IMR-90 (cell line): ENCODE measurements around the gene CCDC27. TPM values are rescaled to one million over a fixed set of nuclear protein-coding genes. Genes with fewer than 3 reads are reported as not detected.

Experiments
- ATAC-seq: fragments of 200-7000 bp; cut with Tn5 transposase; 2 replicates; pipeline ENCODE4 v1.9.1; 2020; ENCODE audit warnings: low read depth, mild to moderate bottlenecking, moderate library complexity
- BruUV-seq: library from RNA; stranded (reverse); fragments of 400-500 nt; replicated peaks from 2 replicates; lab custom pipeline; 2021; lab: Mats Ljungman, UMichigan
- CTCF ChIA-PET: fragments of 300-600 bp; formaldehyde crosslinking; extraction: SDS; loops from one replicate; lab custom pipeline; 2021; ENCODE audit warnings: antibody characterized with exemption; lab: Yijun Ruan, JAX
- POLR2A ChIA-PET: fragments of 300-600 bp; sonication (Branson Sonifier 250); formaldehyde crosslinking; loops from one replicate; lab custom pipeline; 2022; ENCODE audit warnings: antibody characterized with exemption; ENCODE audit not compliant: unreplicated experiment; lab: Charles Lee
- DNase-seq: peaks from one replicate; pipeline ENCODE4 v3.0.0; 2013
- H2AFZ ChIP-seq: replicated peaks from 2 replicates; pipeline ENCODE3; 2013; ENCODE audit warnings: low read length, mild to moderate bottlenecking; ENCODE audit not compliant: poor library complexity
- H2AK5ac ChIP-seq: 2 replicates; pipeline ENCODE4 v1.6.1; 2013; ENCODE audit warnings: low read depth, low read length, inconsistent platforms
- H2AK9ac ChIP-seq: replicated peaks from 2 replicates; pipeline ENCODE3; 2013; ENCODE audit warnings: mild to moderate bottlenecking, low read depth, low read length, moderate library complexity; ENCODE audit not compliant: poor library complexity
- H2BK120ac ChIP-seq: 2 replicates; pipeline ENCODE4 v1.6.1; 2013; ENCODE audit warnings: low read depth, low read length, inconsistent platforms
- H2BK15ac ChIP-seq: 3 replicates; pipeline ENCODE4 v1.6.1; 2013; ENCODE audit warnings: low read depth, low read length, inconsistent platforms
- H2BK20ac ChIP-seq: 2 replicates; pipeline ENCODE4 v1.6.1; 2013; ENCODE audit warnings: low read depth, mild to moderate bottlenecking, inconsistent platforms, low read length, moderate library complexity
- H2BK5ac ChIP-seq: 2 replicates; pipeline ENCODE4 v1.6.1; 2013; ENCODE audit warnings: mild to moderate bottlenecking, low read depth, low read length, inconsistent platforms; ENCODE audit not compliant: poor library complexity, severe bottlenecking
- H3K14ac ChIP-seq: replicated peaks from 2 replicates; pipeline ENCODE4 v1.6.1; 2013; ENCODE audit warnings: low read depth, low read length, inconsistent platforms
- H3K18ac ChIP-seq: 2 replicates; pipeline ENCODE4 v1.6.1; 2013; ENCODE audit warnings: low read depth, low read length, control low read depth
- H3K23ac ChIP-seq: 2 replicates; pipeline ENCODE4 v1.6.1; 2013; ENCODE audit warnings: low read depth, low read length, inconsistent platforms
- H3K27ac ChIP-seq: 2 replicates; pipeline ENCODE4 v1.5.1; 2013; ENCODE audit warnings: mild to moderate bottlenecking, control low read depth, low read length; ENCODE audit not compliant: insufficient read depth
- H3K27me3 ChIP-seq: 2 replicates; pipeline ENCODE4 v1.6.1; 2013; ENCODE audit warnings: low read length; ENCODE audit not compliant: control insufficient read depth, insufficient read depth
- H3K36me3 ChIP-seq: 2 replicates; pipeline ENCODE4 v1.6.1; 2013; ENCODE audit warnings: low read length, mixed read lengths; ENCODE audit not compliant: control insufficient read depth, insufficient read depth
- H3K4ac ChIP-seq: 2 replicates; pipeline ENCODE4 v1.6.1; 2013; ENCODE audit warnings: low read depth, low read length, inconsistent platforms
- H3K4me1 ChIP-seq: 2 replicates; pipeline ENCODE4 v1.6.1; 2013; ENCODE audit warnings: low read length, mixed read lengths; ENCODE audit not compliant: control insufficient read depth, insufficient read depth
- H3K4me2 ChIP-seq: 2 replicates; pipeline ENCODE4 v1.6.1; 2013; ENCODE audit warnings: low read depth, mild to moderate bottlenecking, control low read depth, low read length, moderate library complexity
- H3K4me3 ChIP-seq: 2 replicates; pipeline ENCODE4 v1.5.1; 2013; ENCODE audit warnings: low read depth, mild to moderate bottlenecking, control low read depth, low read length, moderate library complexity; ENCODE audit not compliant: insufficient read depth
- H3K56ac ChIP-seq: 2 replicates; pipeline ENCODE4 v1.6.1; 2013; ENCODE audit warnings: low read length, inconsistent platforms; ENCODE audit not compliant: insufficient read depth; ENCODE audit errors: extremely low read depth
- H3K79me1 ChIP-seq, 2 experiments: 2 replicates each; pipeline ENCODE4 v1.6.1; 2013; ENCODE audit warnings: low read length in 2 of 2, inconsistent platforms in 1 of 2, low read depth in 1 of 2
- H3K9ac ChIP-seq: 2 replicates; pipeline ENCODE4 v1.6.1; 2013; ENCODE audit warnings: low read depth, low read length, control low read depth
- H3K9me1 ChIP-seq: 2 replicates; pipeline ENCODE4 v1.6.1; 2013; ENCODE audit warnings: low read length, inconsistent platforms; ENCODE audit not compliant: insufficient read depth
- H3K9me3 ChIP-seq: 2 replicates; pipeline ENCODE4 v1.6.1; 2013; ENCODE audit warnings: low read length; ENCODE audit not compliant: control insufficient read depth, insufficient read depth
- H4K20me1 ChIP-seq: 2 replicates; pipeline ENCODE4 v1.6.1; 2013; ENCODE audit warnings: low read length, inconsistent platforms; ENCODE audit not compliant: insufficient read depth
- H4K5ac ChIP-seq: 2 replicates; pipeline ENCODE4 v1.6.1; 2013; ENCODE audit warnings: mild to moderate bottlenecking, low read depth, low read length, control low read depth
- H4K8ac ChIP-seq, 2 experiments: 2 replicates each; pipeline ENCODE4 v1.6.1; 2013; ENCODE audit warnings: low read depth in 2 of 2, low read length in 2 of 2, control low read depth in 1 of 2, inconsistent platforms in 1 of 2
- H4K91ac ChIP-seq: 2 replicates; pipeline ENCODE4 v1.6.1; 2013; ENCODE audit warnings: low read depth, low read length, inconsistent platforms; ENCODE audit not compliant: insufficient read depth
- BHLHE40 ChIP-seq: fragments of 150-350 bp; IDR thresholded peaks from 2 replicates; pipeline ENCODE4 v1.6.1; 2016; ENCODE audit warnings: mild to moderate bottlenecking, low read depth, low read length
- CTCF ChIP-seq: conservative IDR thresholded peaks from 2 replicates; pipeline ENCODE4 v1.5.1; 2012; ENCODE audit warnings: mild to moderate bottlenecking, low read depth, low read length, improper control_type of control experiment
- ELK1 ChIP-seq: fragments of 150-350 bp; IDR thresholded peaks from 2 replicates; pipeline ENCODE4 v1.6.1; 2016; ENCODE audit warnings: low read depth, mild to moderate bottlenecking, low read length, moderate library complexity, borderline replicate concordance
- MAFK ChIP-seq: IDR thresholded peaks from 2 replicates; pipeline ENCODE4 v1.6.1; 2012; ENCODE audit warnings: low read depth, low read length, improper control_type of control experiment
- RAD21 ChIP-seq: IDR thresholded peaks from 2 replicates; pipeline ENCODE4 v1.6.1; 2012; ENCODE audit warnings: low read length, improper control_type of control experiment
- RFX5 ChIP-seq: IDR thresholded peaks from 2 replicates; pipeline ENCODE4 v1.8.0; 2012; ENCODE audit warnings: low read depth, mild to moderate bottlenecking, low read length, moderate library complexity
- SMC3 ChIP-seq: fragments of 150-350 bp; IDR thresholded peaks from 2 replicates; pipeline ENCODE4 v1.6.1; 2016; ENCODE audit warnings: low read depth, mild to moderate bottlenecking, antibody characterized with exemption, low read length, moderate library complexity
- USF2 ChIP-seq: fragments of 150-350 bp; IDR thresholded peaks from 2 replicates; pipeline ENCODE4 v1.6.1; 2017; ENCODE audit warnings: mild to moderate bottlenecking, antibody characterized with exemption, low read length, low read depth
- WGBS, 2 experiments: methylation state at CpG; one replicate each; pipeline versions ENCODE4 v1.1.5 to v1.1.7; 2013; ENCODE audit warnings: missing lambda C conversion rate in 2 of 2; ENCODE audit not compliant: insufficient read length in 1 of 2; ENCODE audit errors: extremely low coverage in 2 of 2; 5-methylcytosine and 5-hydroxymethylcytosine counted together
- dilution Hi-C: fragments of 300-500 bp; cut with HindIII; formaldehyde crosslinking; loops from one replicate; pipeline ENCODE4 v1.14.3; 2018; ENCODE audit warnings: low sequenced_read_pairs; ENCODE audit not compliant: unreplicated experiment
- in situ Hi-C: fragments of 300-500 bp; cut with MboI; formaldehyde crosslinking; loops from 3 replicates; pipeline ENCODE4 v1.14.3; 2019; ENCODE audit warnings: low sequenced_read_pairs, inconsistent platforms, mixed read lengths
- intact Hi-C: fragments of 100-400 bp; cut with micrococcal nuclease; formaldehyde crosslinking; loops from 2 replicates; pipeline ENCODE4 v1.10.0; 2022
- polyA plus RNA-seq, 3 experiments: library from polyadenylated mRNA; depleted of rRNA; stranded (reverse); fragments of >200 nt; gene quantifications; 2 replicates each; pipeline ENCODE4 v1.2.3, GENCODE V29; 2012; ENCODE audit warnings: low replicate concordance in 1 of 3
- total RNA-seq: library from RNA; depleted of rRNA; stranded (reverse); fragments of >200 nt; gene quantifications from 2 replicates; pipeline ENCODE4 v1.2.3, GENCODE V29; 2012

The CCDC27 gene
- total and polyA plus RNA-seq, 2 of the 4 experiments (the other 2 are of a cell fraction) = not detected

- Histone ChIP-seq H3K23ac (no peak overlapping the region), H2AK9ac (no peak overlapping the region), H3K36me3 (peaks cover 23% of the 10 kb centered on the region), H2BK15ac (no peak overlapping the region), H4K8ac (no peak overlapping the region), H3K27ac (no peak overlapping the region), H3K4ac (no peak overlapping the region), H3K79me1 (no peaks in the 10 kb centered on the region), H4K91ac (no peak overlapping the region), H3K9me1 (no peaks in the 10 kb centered on the region), H2AFZ (no peak overlapping the region), H4K20me1 (no peaks in the 10 kb centered on the region), H3K4me3 (no peak overlapping the region), H3K56ac (no peak overlapping the region), H3K18ac (no peak overlapping the region), H4K5ac (no peak overlapping the region), H2AK5ac (no peak overlapping the region), H2BK5ac (no peak overlapping the region), H3K14ac (no peak overlapping the region), H3K4me1 (no peaks in the 10 kb centered on the region), H3K9ac (no peak overlapping the region), H3K9me3 (no peaks in the 10 kb centered on the region), H2BK120ac (no peak overlapping the region), H3K27me3 (no peaks in the 10 kb centered on the region; the same call in 1 of the 2 replicates), H2BK20ac (no peak overlapping the region), H3K4me2 (no peak overlapping the region)
- CTCF ChIA-PET = interaction anchor here (1.4 kb wide), 1 partner anchor 10 kb away, joined by 5 read pairs; no protein-coding TSS in a partner anchor
- intact Hi-C loops = no loop called here
- POLR2A ChIA-PET = no interaction called here
- 92% methylated on average over 5 of the region's 17 CpGs; no CpG with 5 or more reads in 1 of the 2 experiments for WGBS, 2 experiments
- ATAC-seq (no peak), DNase-seq (no peak)
- TF ChIP-seq ELK1 (no peak), SMC3 (no peak), RFX5 (no peak), MAFK (no peak), RAD21 (no peak), USF2 (no peak), BHLHE40 (no peak), CTCF (no peak)
- dilution Hi-C loops = no loop called here
- BruUV-seq = no TSS peak
- in situ Hi-C loops = no loop called here
These were observed 18.2 kb upstream of the CCDC27 start for GRCh38 chr1:3733883-3734589.
